Measurements from ENCODE around the gene GTF2H2C. TPM values are rescaled to one million over a fixed set of nuclear protein-coding genes. Genes with fewer than 3 reads are reported as not detected.
"Not testable (repeated sequence)": the region's sequence is repeated elsewhere in the genome, so short reads cannot be mapped to it uniquely, and the experiment has no call there.

Gene GTF2H2C
- total RNA-seq, 4 donors from 2014 or later, result 10.8 to 20.3 (median 19.2) TPM

GRCh38 chr5:69528035-69528434, 32.0 kb upstream of the GTF2H2C start:
- no peaks in the 10 kb centered on the region for H3K9me3 ChIP-seq
- 69 to 75% methylated on average over 5 of the region's 5 CpGs for WGBS, 2 donors
- no peaks in the 10 kb centered on the region for H3K27me3 ChIP-seq
- no peak overlapping the region for H3K27ac ChIP-seq
- TF ChIP-seq CTCF (IDR thresholded peaks at IDR 0.05) (no peak), POLR2A (IDR thresholded peaks at IDR 0.05) (no peak), EP300 (IDR thresholded peaks at IDR 0.05) (no peak)
- no peaks in the 10 kb centered on the region for H3K36me3 ChIP-seq
- H3K4me3 ChIP-seq, result no peak overlapping the region
- DNase-seq (ENCODE audit: low spot score in 2 of 2), result no peak
- H3K4me1 ChIP-seq, result no peaks in the 10 kb centered on the region

- no peak overlapping the region for H3K4me3 ChIP-seq
- no peaks in the 10 kb centered on the region for H3K4me1 ChIP-seq
- no peaks in the 10 kb centered on the region for H3K36me3 ChIP-seq
- H3K9me3 ChIP-seq, result no peaks in the 10 kb centered on the region
- H3K27me3 ChIP-seq, result no peaks in the 10 kb centered on the region
- no peak overlapping the region for H3K27ac ChIP-seq
- 91 to 93% methylated on average over 4 of the region's 4 CpGs for WGBS, 2 donors
- no peak for DNase-seq (ENCODE audit: low spot score in 2 of 2)
- TF ChIP-seq EP300 (IDR thresholded peaks at IDR 0.05) (no peak), POLR2A (IDR thresholded peaks at IDR 0.05) (no peak), CTCF (IDR thresholded peaks at IDR 0.05) (no peak)
These were observed 31.4 kb upstream of the GTF2H2C start for GRCh38 chr5:69528609-69529008.

DNA sequence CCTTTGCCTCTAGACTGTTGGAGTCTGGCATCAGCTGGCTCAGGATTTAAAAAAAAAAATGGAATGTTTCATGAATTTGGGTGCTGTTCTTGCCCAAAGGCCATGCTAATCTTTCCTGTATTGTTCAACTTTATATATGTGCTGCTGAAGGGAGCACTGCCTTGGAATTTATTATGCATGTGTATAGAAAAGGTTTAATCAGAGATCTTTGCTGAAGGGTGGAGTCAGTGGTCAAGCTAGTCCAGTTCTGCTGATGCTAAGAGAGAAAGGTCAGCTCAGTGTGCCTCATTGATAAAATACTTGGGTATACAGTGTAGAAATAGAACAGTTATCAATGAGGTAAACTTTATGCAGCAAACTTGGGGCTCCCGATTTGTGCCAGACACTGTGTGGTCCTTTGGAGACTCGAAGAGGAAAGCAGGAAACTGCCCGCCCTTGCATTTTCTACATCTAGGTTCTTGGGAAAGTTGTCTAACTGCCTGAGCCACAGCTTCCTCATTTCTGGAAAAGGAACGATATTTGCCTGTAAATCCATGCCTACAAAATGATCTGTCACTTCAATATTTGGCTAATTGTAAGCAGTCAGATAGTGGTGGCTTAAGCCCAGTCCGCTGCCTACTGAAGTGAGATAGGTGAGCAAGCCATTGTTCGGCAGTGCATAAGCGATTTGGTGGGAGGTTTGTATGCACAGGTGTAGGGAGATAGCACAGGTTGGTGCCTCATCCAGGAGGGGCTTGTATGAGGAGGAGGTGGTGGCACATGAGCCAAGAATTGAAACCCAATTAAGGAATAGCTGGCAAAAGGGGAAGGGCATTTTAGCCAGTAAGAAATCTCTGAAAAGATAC, 29.2 kb upstream of the GTF2H2C start:
- no peaks in the 10 kb centered on the region for H3K27me3 ChIP-seq
- H3K27ac ChIP-seq, result no peak overlapping the region
- WGBS, 2 donors, result 68 to 78% methylated on average over 7 of the region's 7 CpGs
- no peaks in the 10 kb centered on the region for H3K36me3 ChIP-seq
- no peak overlapping the region for H3K4me3 ChIP-seq
- TF ChIP-seq EP300 (IDR thresholded peaks at IDR 0.05) (no peak), CTCF (IDR thresholded peaks at IDR 0.05) (no peak), POLR2A (IDR thresholded peaks at IDR 0.05) (no peak)
- H3K4me1 ChIP-seq, result no peaks in the 10 kb centered on the region
- no peak for DNase-seq (ENCODE audit: low spot score in 2 of 2)
- no peaks in the 10 kb centered on the region for H3K9me3 ChIP-seq

- H3K27me3 ChIP-seq, result no peaks in the 10 kb centered on the region
- no peak for TF ChIP-seq CTCF (IDR thresholded peaks at IDR 0.05)
- no peak for TF ChIP-seq POLR2A (IDR thresholded peaks at IDR 0.05)
- no peak for TF ChIP-seq EP300 (IDR thresholded peaks at IDR 0.05)
- no peaks in the 10 kb centered on the region for H3K36me3 ChIP-seq
- 36 to 41% methylated on average over 3 of the region's 3 CpGs for WGBS, 2 donors
- H3K9me3 ChIP-seq, result no peaks in the 10 kb centered on the region
- DNase-seq (ENCODE audit: low spot score in 2 of 2), result no peak
- H3K4me3 ChIP-seq, result no peak overlapping the region
- H3K4me1 ChIP-seq, result no peaks in the 10 kb centered on the region
- no peak overlapping the region for H3K27ac ChIP-seq
These were observed 28.6 kb upstream of the GTF2H2C start for GRCh38 chr5:69531406-69531801.

DNA sequence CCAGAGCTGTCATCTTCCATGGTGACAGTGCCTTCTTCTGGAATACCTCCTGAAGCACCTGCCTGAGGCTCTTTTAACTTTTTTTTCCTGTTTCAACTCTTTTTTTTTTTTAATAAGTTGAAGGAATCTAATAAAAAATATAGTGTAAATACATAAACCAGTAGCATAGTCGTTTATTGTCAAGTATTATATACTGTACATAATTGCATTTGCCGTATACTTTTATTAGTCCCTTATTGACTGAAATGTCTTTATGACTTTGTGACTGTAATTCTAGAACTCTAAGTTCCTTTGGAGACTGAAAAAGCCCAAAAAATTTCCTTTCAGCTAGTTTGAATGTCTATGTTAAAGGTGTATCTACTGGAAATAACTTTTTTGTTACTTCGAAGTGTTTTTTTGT, 22.1 kb upstream of the GTF2H2C start:
- H3K4me3 ChIP-seq; H3K36me3 ChIP-seq; H3K27ac ChIP-seq; H3K4me1 ChIP-seq; DNase-seq (ENCODE audit: low spot score in 2 of 2); H3K9me3 ChIP-seq; H3K27me3 ChIP-seq: not testable (repeated sequence)
- 78 to 90% methylated on average over 2 to 3 of the region's 3 CpGs for WGBS, 2 donors

DNA sequence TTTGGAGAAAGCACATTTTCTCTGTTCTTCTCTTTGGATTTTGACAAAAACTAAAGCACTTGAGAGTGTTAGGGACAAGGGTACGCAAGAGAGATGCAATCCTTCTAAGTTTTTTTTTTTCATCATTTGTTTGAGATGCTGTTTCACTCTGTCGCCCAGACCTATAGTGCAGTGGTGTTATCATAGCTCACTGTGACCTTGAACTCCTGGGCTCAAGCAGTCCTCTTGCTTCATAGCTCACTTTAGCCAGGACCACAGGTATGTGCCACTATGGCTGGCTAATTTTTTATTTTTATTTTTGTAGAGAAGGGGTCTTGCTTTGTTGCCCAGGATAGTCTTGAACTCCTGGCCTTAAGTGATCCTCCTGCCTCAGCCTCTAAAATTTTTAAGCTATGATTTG, 21.3 kb upstream of the GTF2H2C start:
- not testable (repeated sequence) for H3K27me3 ChIP-seq; H3K27ac ChIP-seq; DNase-seq (ENCODE audit: low spot score in 2 of 2); H3K36me3 ChIP-seq; H3K4me1 ChIP-seq; H3K4me3 ChIP-seq; H3K9me3 ChIP-seq
- WGBS, 2 donors, result 85 to 100% methylated on average over 2 of the region's 2 CpGs

- DNase-seq (ENCODE audit: low spot score in 2 of 2); H3K27me3 ChIP-seq; H3K27ac ChIP-seq; H3K36me3 ChIP-seq; H3K9me3 ChIP-seq; H3K4me1 ChIP-seq; H3K4me3 ChIP-seq: not testable (repeated sequence)
- no CpG with 5 or more reads among the region's 1 CpG for WGBS, 2 donors
These were observed 18.6 kb upstream of the GTF2H2C start for GRCh38 chr5:69541347-69541746.

DNA sequence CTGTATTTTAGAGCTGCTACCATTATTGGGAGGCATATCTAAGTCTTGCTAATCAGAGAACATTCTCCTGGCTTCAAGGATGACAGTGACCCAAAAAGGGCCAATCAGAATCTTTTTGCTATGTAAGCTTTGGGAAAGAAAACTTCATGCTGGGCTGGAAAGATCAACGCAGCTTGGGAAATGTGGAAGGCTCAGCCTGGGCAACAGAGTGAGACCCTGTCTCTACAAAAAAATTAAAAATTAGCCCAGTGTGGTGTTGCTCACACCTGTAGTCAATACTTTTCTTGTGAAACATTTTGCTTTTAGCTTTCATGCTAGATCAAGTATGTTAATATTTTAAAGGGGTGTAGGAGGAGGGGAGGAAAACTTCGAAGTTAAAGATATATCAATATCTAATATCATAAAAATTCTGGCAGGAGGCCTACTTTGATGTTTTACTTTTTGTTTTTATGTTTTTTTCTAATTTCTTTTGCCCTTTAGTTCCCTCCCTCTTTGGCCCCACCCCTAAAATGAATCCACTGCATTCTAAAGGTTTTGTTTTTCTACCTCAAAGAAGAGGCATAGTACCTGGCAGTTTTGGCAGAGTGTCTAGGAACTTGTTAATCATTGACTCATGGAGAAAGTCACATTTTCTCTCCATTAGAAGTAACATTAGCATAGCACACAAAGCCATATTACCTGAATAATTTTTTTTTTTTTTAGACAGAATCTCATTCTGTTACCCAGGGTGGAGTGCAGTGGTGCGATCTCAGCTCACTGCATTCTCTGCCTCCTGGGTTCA, 17.0 kb upstream of the GTF2H2C start:
- not testable (repeated sequence) for H3K9me3 ChIP-seq; H3K4me3 ChIP-seq; H3K4me1 ChIP-seq; H3K27ac ChIP-seq; H3K36me3 ChIP-seq; DNase-seq (ENCODE audit: low spot score in 2 of 2); H3K27me3 ChIP-seq
- no CpG with 5 or more reads among the region's 3 CpGs for WGBS, 2 donors

- H3K36me3 ChIP-seq; H3K4me3 ChIP-seq; H3K27me3 ChIP-seq; H3K9me3 ChIP-seq; H3K4me1 ChIP-seq; DNase-seq (ENCODE audit: low spot score in 2 of 2); H3K27ac ChIP-seq: not testable (repeated sequence)
- no CpG with 5 or more reads among the region's 7 CpGs for WGBS, 2 donors
These were observed 15.4 kb upstream of the GTF2H2C start for GRCh38 chr5:69544602-69545001.
